ENCODE results near the gene IVD. TPM values are rescaled to one million over a fixed set of nuclear protein-coding genes. Genes with fewer than 3 reads are reported as not detected.
"Not testable (repeated sequence)": the region's sequence is repeated elsewhere in the genome, so short reads cannot be mapped to it uniquely, and the experiment has no call there.

Gene IVD
- total RNA-seq, 1 experiment from 2014 or later, result 34.9 TPM

DNA sequence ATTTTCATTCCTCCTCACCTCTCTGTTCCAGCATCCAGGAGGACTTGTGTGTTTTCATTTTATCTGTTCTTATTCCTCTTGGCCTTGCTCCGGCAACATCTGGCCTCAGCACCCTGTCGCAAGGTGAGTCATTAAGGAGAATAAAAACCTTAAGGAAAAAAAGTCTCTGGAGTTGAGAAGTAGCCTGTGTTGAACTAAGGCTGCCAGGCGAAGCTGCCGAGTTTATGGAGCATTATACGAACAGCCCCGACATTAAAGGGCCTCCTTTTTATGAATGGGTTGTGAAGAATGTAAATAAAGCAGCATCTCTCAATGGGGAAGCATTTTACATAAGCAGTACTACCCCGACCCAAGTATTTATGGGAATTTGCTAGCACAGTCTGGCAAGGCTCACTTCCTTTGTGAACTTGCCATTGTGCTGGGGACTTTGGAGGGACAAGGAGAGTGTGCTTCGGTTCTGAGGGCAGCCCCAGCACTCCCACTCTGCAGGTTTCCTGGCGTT, 39.9 kb downstream of the IVD start:
- Histone ChIP-seq H3K36me3 (no peaks in the 10 kb centered on the region), H3K9me3 (replicated peaks) (no peaks in the 10 kb centered on the region), H3K4me3 (no peak overlapping the region), H3K27me3 (no peaks in the 10 kb centered on the region), H3K4me1 (0 out of 2 replicates have a peak, but pooled peaks cover 2% of the 10 kb centered on the region), H3K27ac (no peak overlapping the region)
- DNase-seq, result no peak

GRCh38 chr15:40446144-40446543, 40.5 kb downstream of the IVD start:
- no peaks in the 10 kb centered on the region for H3K9me3 ChIP-seq (replicated peaks)
- no peaks in the 10 kb centered on the region for H3K36me3 ChIP-seq
- H3K27ac ChIP-seq, result no peak overlapping the region
- H3K4me3 ChIP-seq, result no peak overlapping the region
- no peaks in the 10 kb centered on the region for H3K27me3 ChIP-seq
- no peak for DNase-seq
- 0 out of 2 replicates have a peak, but pooled peaks cover 2% of the 10 kb centered on the region for H3K4me1 ChIP-seq

- no peak overlapping the region for H3K27ac ChIP-seq
- no peak overlapping the region for H3K4me3 ChIP-seq
- H3K4me1 ChIP-seq, result no peaks in the 10 kb centered on the region
- no peaks in the 10 kb centered on the region for H3K27me3 ChIP-seq
- DNase-seq, result no peak
- no peaks in the 10 kb centered on the region for H3K9me3 ChIP-seq (replicated peaks)
- no peaks in the 10 kb centered on the region for H3K36me3 ChIP-seq
Measured at GRCh38 chr15:40448354-40448753, 42.8 kb downstream of the IVD start.

- Histone ChIP-seq H3K36me3 (no peaks in the 10 kb centered on the region), H3K4me3 (no peak overlapping the region), H3K27me3 (no peaks in the 10 kb centered on the region), H3K27ac (no peak overlapping the region), H3K4me1 (peaks cover under 1% of the 10 kb centered on the region), H3K9me3 (replicated peaks) (no peaks in the 10 kb centered on the region)
- no peak for DNase-seq
Measured at GRCh38 chr15:40449275-40449674, 43.7 kb downstream of the IVD start.

DNA sequence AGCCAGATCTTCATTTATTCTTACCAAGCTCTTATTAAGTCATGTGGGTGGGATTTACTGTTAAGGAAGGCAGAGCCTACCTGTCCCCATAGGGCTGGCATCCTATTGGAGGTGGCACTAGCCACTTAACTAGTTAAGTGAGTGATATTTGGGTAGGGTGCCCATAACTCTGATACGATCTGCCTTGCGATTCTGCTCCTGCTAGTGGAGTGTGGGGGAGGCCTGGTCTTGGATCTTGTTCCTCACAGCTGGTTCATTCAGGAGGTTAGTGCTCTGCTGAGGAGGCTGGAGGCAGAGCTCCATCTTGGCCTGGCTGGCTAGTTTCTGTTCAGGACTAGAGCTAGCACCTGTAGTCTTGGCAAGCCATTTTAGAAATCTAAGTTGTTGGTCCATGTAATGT, 44.5 kb downstream of the IVD start:
- Histone ChIP-seq H3K27ac (no peak overlapping the region), H3K9me3 (replicated peaks) (no peaks in the 10 kb centered on the region), H3K4me1 (peaks cover 8% of the 10 kb centered on the region), H3K36me3 (no peaks in the 10 kb centered on the region), H3K4me3 (no peak overlapping the region), H3K27me3 (no peaks in the 10 kb centered on the region)
- DNase-seq, result no peak

DNA sequence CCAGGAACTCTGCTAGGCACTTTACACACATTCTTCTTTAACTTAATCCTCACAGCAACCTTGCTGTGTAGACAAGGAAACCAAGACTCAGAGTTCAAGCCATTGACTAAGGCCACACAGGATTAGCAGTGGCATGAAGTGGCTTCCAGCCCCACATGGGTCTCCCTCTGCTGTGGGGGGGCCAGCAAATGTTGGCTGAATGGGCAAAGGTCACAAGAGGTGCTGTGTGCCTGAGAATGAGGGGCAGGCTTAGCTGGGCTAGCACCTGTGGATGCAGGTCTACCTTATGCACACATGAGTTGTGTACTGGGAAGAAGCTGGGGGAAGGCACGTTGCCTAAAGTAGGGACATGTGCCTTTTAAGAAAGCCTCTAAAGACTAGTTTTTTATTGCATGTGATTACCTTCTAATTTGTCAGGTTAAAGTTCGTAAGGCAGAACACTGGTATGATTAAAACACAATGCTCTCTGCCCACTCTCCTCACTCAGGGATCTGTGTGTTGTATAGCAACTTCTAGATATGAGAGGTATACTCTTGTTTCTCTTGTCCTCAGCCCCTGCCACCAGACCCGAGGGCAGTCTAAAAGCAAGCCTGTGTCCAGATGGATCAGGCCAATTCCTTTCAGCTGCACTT, 46.0 kb downstream of the IVD start:
- Histone ChIP-seq H3K9me3 (replicated peaks) (no peaks in the 10 kb centered on the region), H3K27me3 (no peaks in the 10 kb centered on the region), H3K4me3 (no peak overlapping the region), H3K36me3 (no peaks in the 10 kb centered on the region), H3K27ac (no peak overlapping the region), H3K4me1 (peaks cover 24% of the 10 kb centered on the region)
- DNase-seq, result no peak

GRCh38 chr15:40452296-40453090, 46.9 kb downstream of the IVD start:
- Histone ChIP-seq H3K36me3 (no peaks in the 10 kb centered on the region), H3K4me1 (peaks cover 26% of the 10 kb centered on the region), H3K9me3 (replicated peaks) (no peaks in the 10 kb centered on the region), H3K27ac (no peak overlapping the region), H3K4me3 (no peak overlapping the region), H3K27me3 (no peaks in the 10 kb centered on the region)
- no peak for DNase-seq

DNA sequence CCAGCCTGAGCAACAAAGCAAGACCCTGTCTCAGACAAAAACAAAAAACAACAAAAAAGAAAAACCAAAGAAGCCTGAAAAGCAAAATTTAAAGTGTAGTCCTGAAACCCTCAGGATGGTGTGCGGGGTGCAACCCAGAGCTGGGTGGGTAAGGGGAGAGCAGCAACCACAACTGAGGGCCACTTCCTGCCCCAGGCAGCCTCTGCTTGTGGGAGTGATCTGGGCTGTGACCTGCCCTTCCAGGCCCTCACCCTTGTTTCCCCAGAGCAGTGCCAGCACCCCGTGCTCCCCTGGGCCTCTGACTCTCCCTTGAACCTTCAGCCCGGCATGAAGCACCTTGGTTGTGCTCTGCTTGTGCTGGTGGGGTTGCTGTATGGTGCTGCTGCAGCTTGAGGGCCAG, 48.3 kb downstream of the IVD start:
- not testable (repeated sequence) for DNase-seq; H3K36me3 ChIP-seq; H3K27ac ChIP-seq; H3K9me3 ChIP-seq (replicated peaks); H3K4me3 ChIP-seq; H3K27me3 ChIP-seq
- H3K4me1 ChIP-seq, result peaks cover 26% of the 10 kb centered on the region

DNA sequence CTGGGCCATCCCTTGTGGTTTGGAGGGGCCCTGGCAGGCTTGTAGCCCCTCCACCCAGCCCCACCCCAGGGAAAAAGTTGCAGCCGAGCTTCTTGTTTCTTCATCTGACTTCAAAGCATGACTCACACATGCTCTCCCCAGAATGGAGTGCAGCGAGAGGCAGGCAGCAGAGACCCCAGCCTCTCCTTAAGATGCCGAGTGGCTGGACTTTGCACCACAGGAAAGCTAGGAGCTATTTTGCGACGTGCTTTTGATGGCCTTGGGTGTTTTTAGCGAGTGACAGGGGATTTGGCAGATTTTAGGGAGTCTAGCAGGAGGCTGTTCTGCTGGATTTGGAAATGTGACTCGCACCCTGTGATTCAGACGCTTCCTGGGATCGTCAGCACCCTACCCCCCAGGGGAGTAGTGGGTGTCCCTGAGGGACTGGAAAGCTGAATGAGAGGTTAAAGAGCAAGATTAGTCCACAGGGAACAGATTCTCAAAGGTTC, 49.4 kb downstream of the IVD start:
- Histone ChIP-seq H3K4me3 (no peak overlapping the region), H3K27ac (no peak overlapping the region), H3K36me3 (no peaks in the 10 kb centered on the region), H3K27me3 (no peaks in the 10 kb centered on the region), H3K4me1 (peaks cover 26% of the 10 kb centered on the region), H3K9me3 (replicated peaks) (no peaks in the 10 kb centered on the region)
- no peak for DNase-seq

DNA sequence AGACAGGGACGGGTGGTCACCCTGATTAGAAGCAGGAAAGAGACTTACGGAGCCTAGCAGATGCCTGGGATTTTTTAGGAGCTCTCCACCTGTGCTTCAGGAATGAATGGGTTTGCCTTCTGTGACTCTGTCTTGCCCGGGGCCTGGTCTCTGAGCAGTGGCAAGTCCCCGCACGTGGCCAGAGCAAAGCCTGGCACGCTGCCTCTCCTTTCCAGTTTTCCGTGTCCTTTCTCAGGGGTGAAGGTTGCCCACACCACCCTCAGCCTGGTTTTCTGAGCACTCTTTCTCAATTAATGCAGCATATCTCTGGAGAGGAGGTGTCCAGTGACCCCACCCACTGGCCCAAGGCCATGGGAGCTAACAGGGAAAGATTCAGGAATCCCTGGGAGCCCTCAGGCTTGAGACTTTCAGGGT, 50.7 kb downstream of the IVD start:
- peak in 1 of 2 experiments; percentile 41 for DNase-seq
- peaks cover 26% of the 10 kb centered on the region for H3K4me1 ChIP-seq
- H3K9me3 ChIP-seq (replicated peaks), result no peaks in the 10 kb centered on the region
- H3K27me3 ChIP-seq, result no peaks in the 10 kb centered on the region
- no peaks in the 10 kb centered on the region for H3K36me3 ChIP-seq
- no peak overlapping the region; the same call in 1 of the 2 replicates for H3K27ac ChIP-seq
- no peak overlapping the region for H3K4me3 ChIP-seq

- Histone ChIP-seq H3K4me3 (no peak overlapping the region), H3K4me1 (peaks cover 26% of the 10 kb centered on the region), H3K36me3 (no peaks in the 10 kb centered on the region), H3K27ac (no peak overlapping the region; the same call in 1 of the 2 replicates), H3K9me3 (replicated peaks) (no peaks in the 10 kb centered on the region), H3K27me3 (no peaks in the 10 kb centered on the region)
- DNase-seq, result no peak
Measured at GRCh38 chr15:40456738-40457137, 51.1 kb downstream of the IVD start.

DNA sequence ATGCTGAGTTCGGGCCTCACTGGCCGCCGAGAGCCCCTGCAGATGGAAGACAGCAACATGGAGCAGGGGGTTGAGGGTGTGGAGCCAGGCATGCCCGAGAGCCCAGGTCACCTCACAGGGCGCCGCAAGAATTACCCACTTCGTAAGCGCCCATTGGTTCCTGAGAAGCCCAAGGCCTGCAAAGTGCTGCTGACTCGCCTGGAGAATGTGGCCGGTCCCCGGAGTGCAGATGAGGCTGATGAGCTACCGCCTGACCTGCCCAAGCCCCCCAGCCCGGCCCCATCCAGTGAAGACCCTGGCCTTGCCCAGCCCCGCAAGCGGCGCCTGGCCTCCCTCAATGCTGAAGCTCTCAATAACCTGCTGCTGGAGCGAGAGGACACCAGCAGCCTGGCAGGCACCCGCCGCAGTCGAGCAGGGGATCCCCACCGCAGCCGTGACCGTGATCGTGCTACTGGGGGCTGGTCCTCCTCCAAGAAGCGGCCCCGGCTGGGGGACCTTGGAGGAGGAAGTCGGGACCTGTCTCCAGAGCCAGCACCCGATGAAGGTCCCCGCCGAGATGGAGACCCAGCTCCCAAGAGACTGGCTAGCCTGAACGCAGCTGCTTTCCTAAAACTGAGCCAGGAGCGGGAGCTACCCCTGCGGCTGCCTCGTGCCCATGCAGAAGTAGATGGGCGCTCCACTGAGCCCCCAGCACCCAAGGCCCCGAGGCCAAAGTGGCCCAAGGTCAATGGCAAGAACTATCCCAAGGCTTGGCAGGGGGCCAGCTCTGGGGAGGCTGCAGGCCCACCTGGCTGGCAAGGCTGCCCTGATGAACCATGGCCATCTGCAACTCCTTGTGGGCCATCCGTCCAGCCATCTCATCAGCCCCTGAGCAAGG, 53.1 kb downstream of the IVD start:
- Histone ChIP-seq H3K4me1 (peaks cover 31% of the 10 kb centered on the region), H3K27me3 (no peaks in the 10 kb centered on the region), H3K4me3 (no peak overlapping the region), H3K27ac (no peak overlapping the region), H3K9me3 (replicated peaks) (no peaks in the 10 kb centered on the region), H3K36me3 (no peaks in the 10 kb centered on the region)
- DNase-seq, result no peak

GRCh38 chr15:40459391-40460015, 53.9 kb downstream of the IVD start:
- peaks cover 36% of the 10 kb centered on the region for H3K4me1 ChIP-seq
- H3K27ac ChIP-seq, result no peak overlapping the region
- H3K36me3 ChIP-seq, result no peaks in the 10 kb centered on the region
- H3K27me3 ChIP-seq, result no peaks in the 10 kb centered on the region
- no peak overlapping the region for H3K4me3 ChIP-seq
- DNase-seq, result no peak
- H3K9me3 ChIP-seq (replicated peaks), result no peaks in the 10 kb centered on the region

- H3K27me3 ChIP-seq, result no peaks in the 10 kb centered on the region
- no peak overlapping the region for H3K27ac ChIP-seq
- no peak overlapping the region for H3K4me3 ChIP-seq
- H3K36me3 ChIP-seq, result peaks cover 2% of the 10 kb centered on the region
- peaks cover 31% of the 10 kb centered on the region for H3K4me1 ChIP-seq
- no peaks in the 10 kb centered on the region for H3K9me3 ChIP-seq (replicated peaks)
- no peak for DNase-seq
Measured at GRCh38 chr15:40460404-40460803, 54.8 kb downstream of the IVD start.

Measured in SJCRH30 (cell line).